ENCODE data around the gene RLN3.

DNA sequence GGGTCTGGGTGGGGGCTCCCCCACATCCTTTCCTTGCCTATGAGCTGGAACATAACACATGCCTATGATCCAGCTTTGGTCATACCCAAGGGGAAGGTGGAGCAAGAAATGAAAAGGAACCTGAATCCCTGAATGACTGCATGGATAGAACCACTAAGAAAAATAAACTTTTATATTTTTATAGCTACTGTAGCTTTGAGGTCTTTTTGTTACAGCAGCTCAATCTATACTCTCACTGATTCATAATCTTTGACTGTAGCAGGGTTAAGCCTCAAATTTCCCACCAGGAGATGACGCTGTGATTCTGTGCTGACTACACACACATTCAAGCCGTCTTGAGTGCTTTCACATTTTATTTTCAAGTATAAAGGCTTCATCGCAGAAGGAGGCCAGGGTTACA lies 25.1 kb downstream of the RLN3 start:
- TF ChIP-seq EZH2 (IDR thresholded peaks at IDR 0.05; ENCODE audit: insufficient read depth, poor library complexity, severe bottlenecking): no peak
- TF ChIP-seq EZH2phosphoT487 (IDR thresholded peaks at IDR 0.05; ENCODE audit: insufficient read depth, low read depth): no peak
